GM20431 (cell line): ENCODE results near the gene OTOP2.
"Not testable (repeated sequence)": the region's sequence is repeated elsewhere in the genome, so short reads cannot be mapped to it uniquely, and the experiment has no call there.

Experiments used
- in situ Hi-C: fragments of 300-500 bp; cut with MseI, MboI; formaldehyde crosslinking; loops from one replicate; pipeline ENCODE4 v1.15.0; 2020; ENCODE audit warnings: low sequenced_read_pairs; ENCODE audit not compliant: unreplicated experiment

OTOP2 gene

GRCh38 chr17:74964988-74965622 is 41.0 kb downstream of the OTOP2 start:
- in situ Hi-C loops, result no loop called here

GRCh38 chr17:74968361-74968780 is 44.3 kb downstream of the OTOP2 start:
- in situ Hi-C loops, result no loop called here

GRCh38 chr17:74969501-74969900 is 45.4 kb downstream of the OTOP2 start:
- in situ Hi-C loops, result not testable (repeated sequence)

- in situ Hi-C loops, result no loop called here
These were observed 46.3 kb downstream of the OTOP2 start for GRCh38 chr17:74970395-74970794.

- in situ Hi-C loops, result no loop called here
These were observed 47.2 kb downstream of the OTOP2 start for GRCh38 chr17:74971069-74971841.

GRCh38 chr17:74971842-74972106 is 47.7 kb downstream of the OTOP2 start:
- in situ Hi-C loops, result no loop called here

GRCh38 chr17:74972107-74972972 is 48.3 kb downstream of the OTOP2 start, which contains the start of gene HID1:
TSS of gene HID1 (minus strand) at chr17:74972759. CDS start at chr17:74972656, 103 bp downstream.
- in situ Hi-C loops, result no loop called here

GRCh38 chr17:74972973-74973328 is 48.9 kb downstream of the OTOP2 start:
- in situ Hi-C loops, result no loop called here

- in situ Hi-C loops, result no loop called here
These were observed 51.9 kb downstream of the OTOP2 start for GRCh38 chr17:74975943-74976342.

GRCh38 chr17:74977802-74978201 is 53.7 kb downstream of the OTOP2 start:
- in situ Hi-C loops, result no loop called here

- in situ Hi-C loops, result no loop called here
These were observed 54.2 kb downstream of the OTOP2 start for GRCh38 chr17:74978240-74978639.

GRCh38 chr17:74979408-74980146 is 55.5 kb downstream of the OTOP2 start:
- in situ Hi-C loops, result no loop called here

- in situ Hi-C loops, result no loop called here
These were observed 57.4 kb downstream of the OTOP2 start for GRCh38 chr17:74981318-74981978.

GRCh38 chr17:74981979-74982662 is 58.0 kb downstream of the OTOP2 start:
- in situ Hi-C loops, result no loop called here

GRCh38 chr17:74982663-74983313 is 58.7 kb downstream of the OTOP2 start:
- in situ Hi-C loops, result not testable (repeated sequence)
